ENCODE measurements around the gene TPRN.

DNA sequence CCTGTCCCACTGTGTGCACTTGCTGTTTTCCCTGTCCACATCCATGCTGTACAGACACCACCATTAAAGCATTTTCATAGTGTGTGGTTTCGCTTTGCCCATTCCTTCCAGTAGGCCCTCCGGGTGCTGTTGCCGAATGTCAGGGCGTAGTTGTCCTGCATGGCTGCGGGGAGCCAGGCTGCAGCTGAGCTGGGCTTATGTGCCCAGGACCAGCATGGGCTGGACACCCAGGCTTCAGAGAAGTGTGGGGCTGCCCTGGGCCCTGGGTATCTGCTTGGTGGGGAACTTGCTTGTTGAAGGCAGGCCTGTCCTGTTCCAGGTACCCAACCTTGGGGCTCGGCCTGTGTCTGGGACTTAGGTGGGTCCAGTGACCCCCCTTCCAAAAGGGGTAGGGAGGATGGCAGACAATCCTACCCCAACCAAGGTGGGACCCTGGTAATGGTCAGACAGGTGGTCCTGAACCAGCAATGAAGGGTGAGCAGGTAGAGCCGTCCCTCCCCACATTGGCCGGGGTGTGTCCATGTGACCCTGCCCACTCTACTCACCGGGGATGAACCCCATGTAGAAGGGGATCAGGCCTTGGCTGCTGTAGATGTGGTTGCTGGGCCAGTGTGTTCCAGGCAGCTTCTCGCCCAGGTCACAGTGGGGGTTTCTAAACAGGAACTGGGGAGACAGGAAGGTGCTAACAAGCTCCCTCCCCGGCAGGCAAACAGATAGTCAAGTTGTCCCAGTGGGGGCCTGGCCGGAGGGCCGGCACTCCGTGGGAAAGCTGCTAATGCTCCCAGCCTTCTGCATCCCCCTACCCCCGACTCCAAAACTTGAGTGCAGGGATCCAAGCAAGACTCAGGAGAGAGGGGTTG is 43.3 kb upstream of the TPRN start:
- TF ChIP-seq, protein P1, sequence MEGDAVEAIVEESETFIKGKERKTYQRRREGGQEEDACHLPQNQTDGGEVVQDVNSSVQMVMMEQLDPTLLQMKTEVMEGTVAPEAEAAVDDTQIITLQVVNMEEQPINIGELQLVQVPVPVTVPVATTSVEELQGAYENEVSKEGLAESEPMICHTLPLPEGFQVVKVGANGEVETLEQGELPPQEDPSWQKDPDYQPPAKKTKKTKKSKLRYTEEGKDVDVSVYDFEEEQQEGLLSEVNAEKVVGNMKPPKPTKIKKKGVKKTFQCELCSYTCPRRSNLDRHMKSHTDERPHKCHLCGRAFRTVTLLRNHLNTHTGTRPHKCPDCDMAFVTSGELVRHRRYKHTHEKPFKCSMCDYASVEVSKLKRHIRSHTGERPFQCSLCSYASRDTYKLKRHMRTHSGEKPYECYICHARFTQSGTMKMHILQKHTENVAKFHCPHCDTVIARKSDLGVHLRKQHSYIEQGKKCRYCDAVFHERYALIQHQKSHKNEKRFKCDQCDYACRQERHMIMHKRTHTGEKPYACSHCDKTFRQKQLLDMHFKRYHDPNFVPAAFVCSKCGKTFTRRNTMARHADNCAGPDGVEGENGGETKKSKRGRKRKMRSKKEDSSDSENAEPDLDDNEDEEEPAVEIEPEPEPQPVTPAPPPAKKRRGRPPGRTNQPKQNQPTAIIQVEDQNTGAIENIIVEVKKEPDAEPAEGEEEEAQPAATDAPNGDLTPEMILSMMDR (conservative IDR thresholded peaks at IDR 0.05 in 1 of 2, IDR thresholded peaks at IDR 0.05 in 1 of 2; ENCODE audit: extremely low read depth in 1 of 2, insufficient read depth in 1 of 2, low read depth in 1 of 2, low read length in 2 of 2), result no peak
- no peak for TF ChIP-seq EZH2 (IDR thresholded peaks at IDR 0.05; ENCODE audit: borderline replicate concordance, low read length)

Data from mammary epithelial cell (primary cell).